K562 (cell line): ENCODE measurements around the gene ORAI3. TPM values are rescaled to one million over a fixed set of nuclear protein-coding genes. Genes with fewer than 3 reads are reported as not detected.

Source experiments
- ATAC-seq: fragments of 200-7000 bp; cut with Tn5 transposase; 3 replicates; pipeline ENCODE4 v1.9.1; 2020; ENCODE audit warnings: moderate library complexity
- BruUV-seq: library from RNA; stranded (reverse); fragments of 400-500 nt; replicated peaks from 2 replicates; lab custom pipeline; 2021; lab: Mats Ljungman, UMichigan
- CTCF ChIA-PET: fragments of 300-600 bp; formaldehyde crosslinking; extraction: SDS; loops from one replicate; lab custom pipeline; 2021; ENCODE audit warnings: low intra/inter-chr PET ratio; lab: Yijun Ruan, JAX
- POLR2A ChIA-PET: fragments of 300-600, 350-650 bp; sonication (Branson Sonifier 250); formaldehyde crosslinking; extraction: SDS; loops from one replicate; lab custom pipeline; 2021; ENCODE audit warnings: antibody characterized with exemption, inconsistent platforms; lab: Yijun Ruan, JAX
- DNase-seq, 4 experiments: peaks; one replicate each; pipeline versions ENCODE4 v3.0.0 to v3.0.0-alpha.2; 2011 to 2018; ENCODE audit warnings: low spot score in 3 of 4, mixed read lengths in 3 of 4; ENCODE audit errors: extremely low read depth in 1 of 4
- FAIRE-seq: peaks from 2 replicates; lab custom pipeline; 2011; peaks lifted over from hg19 to GRCh38; lab: Jason Lieb, UNC
- H2AFZ ChIP-seq: 2 replicates; pipeline ENCODE4 v1.6.0; 2011; ENCODE audit warnings: low read depth, low read length, control low read depth, inconsistent platforms
- H3K27ac ChIP-seq: fragments of 200-600 bp; 3 replicates; pipeline ENCODE4 v1.8.0; 2011; ENCODE audit warnings: low read depth, mild to moderate bottlenecking, control low read depth, inconsistent platforms, low read length, moderate library complexity, mixed read lengths; ENCODE audit errors: extremely low read depth
- H3K27me3 ChIP-seq, 2 experiments: fragments of 300-600 bp in 1 of 2; 2 replicates in 1 of 2; 3 replicates in 1 of 2; pipeline versions ENCODE4 v1.6.0 to v1.8.0; 2011; ENCODE audit warnings: inconsistent platforms in 2 of 2, low read length in 2 of 2, mild to moderate bottlenecking in 1 of 2, mixed read lengths in 1 of 2, moderate library complexity in 1 of 2; ENCODE audit not compliant: control insufficient read depth in 2 of 2, insufficient read depth in 2 of 2
- H3K36me3 ChIP-seq: fragments of 300-600 bp; 3 replicates; pipeline ENCODE4 v1.8.0; 2011; ENCODE audit warnings: mild to moderate bottlenecking, low read length, inconsistent platforms; ENCODE audit not compliant: control insufficient read depth, insufficient read depth
- H3K4me1 ChIP-seq, 2 experiments: fragments of 200-600 bp in 1 of 2; replicated peaks in 1 of 2; 2 replicates in 1 of 2; 3 replicates in 1 of 2; pipeline versions ENCODE4 v1.5.1 to v1.8.0; 2011; ENCODE audit warnings: inconsistent platforms in 2 of 2, low read length in 2 of 2, mild to moderate bottlenecking in 1 of 2, mixed read lengths in 1 of 2, moderate library complexity in 1 of 2; ENCODE audit not compliant: control insufficient read depth in 2 of 2, insufficient read depth in 2 of 2
- H3K4me2 ChIP-seq: 2 replicates; pipeline ENCODE4 v1.6.1; 2011; ENCODE audit warnings: low read length, control low read depth, inconsistent platforms, mixed read lengths; ENCODE audit not compliant: insufficient read depth
- H3K4me3 ChIP-seq: fragments of 200-600 bp; sonication (generic), shearing (Covaris generic); 2 replicates; pipeline ENCODE4 v1.5.1; 2016; ENCODE audit warnings: control low read depth, inconsistent platforms
- H3K79me2 ChIP-seq: fragments of 200-600 bp; 3 replicates; pipeline ENCODE4 v1.8.0; 2011; ENCODE audit warnings: low read length, inconsistent platforms; ENCODE audit not compliant: control insufficient read depth, insufficient read depth
- H3K9ac ChIP-seq, 2 experiments: 2 replicates each; pipeline versions ENCODE4 v1.6.0 to v1.6.1; 2011; ENCODE audit warnings: low read depth in 2 of 2, low read length in 2 of 2, control low read depth in 1 of 2, inconsistent platforms in 1 of 2, mild to moderate bottlenecking in 1 of 2, mixed read lengths in 1 of 2; ENCODE audit not compliant: insufficient read depth in 1 of 2
- H3K9me1 ChIP-seq: one replicate; pipeline ENCODE4 v1.6.0; 2011; ENCODE audit warnings: inconsistent platforms, mild to moderate bottlenecking, low read length, moderate library complexity; ENCODE audit not compliant: control insufficient read depth, insufficient read depth
- H3K9me3 ChIP-seq: replicated peaks from 2 replicates; pipeline ENCODE4 v1.5.1; 2011; ENCODE audit warnings: low read depth, low read length, inconsistent platforms; ENCODE audit not compliant: control insufficient read depth, insufficient read depth
- H4K20me1 ChIP-seq: replicated peaks from 2 replicates; pipeline ENCODE4 v1.6.1; 2011; ENCODE audit warnings: low read length, inconsistent platforms, mixed read lengths; ENCODE audit not compliant: control insufficient read depth, insufficient read depth
- BMI1 ChIP-seq: fragments of 150-350 bp; IDR thresholded peaks from 2 replicates; pipeline ENCODE4 v1.6.1; 2014; ENCODE audit warnings: low read length
- ELF4 ChIP-seq: fragments of 450-650 bp; formaldehyde crosslinking; IDR thresholded peaks from 2 replicates; pipeline ENCODE4 v1.4.0; 2022; ENCODE audit warnings: missing genetic modification characterization
- GABPB1 ChIP-seq: sonication (generic); formaldehyde crosslinking; IDR thresholded peaks from 2 replicates; pipeline ENCODE4 v1.8.0; 2022; ENCODE audit warnings: mild to moderate bottlenecking, missing genetic modification reagents
- IRF2 ChIP-seq: sonication (generic); formaldehyde crosslinking; IDR thresholded peaks from 2 replicates; pipeline ENCODE4 v1.8.1; 2022; ENCODE audit warnings: mild to moderate bottlenecking, missing genetic modification reagents
- MAZ ChIP-seq, 2 experiments: fragments of 450-650 bp in 1 of 2; sonication (generic) in 1 of 2; formaldehyde crosslinking; IDR thresholded peaks in 1 of 2; conservative IDR thresholded peaks in 1 of 2; 2 replicates each; pipeline versions ENCODE4 v1.4.0 to v1.5.0; 2020; ENCODE audit warnings: mild to moderate bottlenecking in 1 of 2, missing genetic modification reagents in 1 of 2
- PCBP1 ChIP-seq: fragments of 200-400 bp; formaldehyde crosslinking; IDR thresholded peaks from 2 replicates; pipeline ENCODE4 v1.6.1; 2018; ENCODE audit warnings: mild to moderate bottlenecking, low read depth, low read length; ENCODE audit not compliant: poor library complexity, severe bottlenecking
- RB1 ChIP-seq: fragments of 450-650 bp; IDR thresholded peaks from 2 replicates; pipeline ENCODE4 v1.6.1; 2017; ENCODE audit warnings: low read depth, mild to moderate bottlenecking
- SAFB ChIP-seq: fragments of 200-400 bp; formaldehyde crosslinking; IDR thresholded peaks from 2 replicates; pipeline ENCODE4 v1.6.1; 2017; ENCODE audit warnings: low read depth, low read length, borderline replicate concordance
- TFAM ChIP-seq: fragments of 250-450 bp; sonication (Bioruptor Pico); conservative IDR thresholded peaks from 2 replicates; pipeline ENCODE4 v1.5.0; 2021; ENCODE audit warnings: mild to moderate bottlenecking, moderate library complexity
- ZBTB7A ChIP-seq: IDR thresholded peaks from 2 replicates; pipeline ENCODE4 v1.6.1; 2011; ENCODE audit warnings: low read depth, mild to moderate bottlenecking, low read length, moderate library complexity, borderline replicate concordance; ENCODE audit not compliant: control insufficient read depth
- ZNF212 ChIP-seq: fragments of 450-650 bp; formaldehyde crosslinking; IDR thresholded peaks from 2 replicates; pipeline ENCODE4 v1.4.0; 2020; ENCODE audit warnings: mild to moderate bottlenecking
- ZNF551 ChIP-seq: fragments of 250-450 bp; sonication (Bioruptor Pico); IDR thresholded peaks from 2 replicates; pipeline ENCODE4 v1.5.0; 2021; ENCODE audit warnings: mild to moderate bottlenecking, moderate library complexity
- ZNF57 ChIP-seq: fragments of 450-650 bp; formaldehyde crosslinking; IDR thresholded peaks from 2 replicates; pipeline ENCODE4 v1.4.0; 2020; ENCODE audit warnings: mild to moderate bottlenecking, moderate library complexity
- ZNF77 ChIP-seq: fragments of 250-450 bp; sonication (Bioruptor Pico); IDR thresholded peaks from 2 replicates; pipeline ENCODE4 v1.5.0; 2020
- WGBS: fragments of 100-300 bp; shearing (Covaris generic); methylation state at CpG from one replicate; pipeline ENCODE4 v1.1.6; 2016; ENCODE audit warnings: low coverage, mixed read lengths; ENCODE audit not compliant: insufficient coverage; ENCODE audit errors: missing lambda C conversion rate; 5-methylcytosine and 5-hydroxymethylcytosine counted together
- in situ Hi-C: fragments of 300-500 bp; cut with MboI; formaldehyde crosslinking; loops from 4 replicates; pipeline ENCODE4 v1.15.0; 2018; ENCODE audit warnings: inconsistent platforms, mixed read lengths
- intact Hi-C: fragments of 100-400 bp; cut with micrococcal nuclease; formaldehyde crosslinking; loops from 2 replicates; pipeline ENCODE4 v1.14.2; 2022
- polyA plus RNA-seq, 8 experiments: library from polyadenylated mRNA; depleted of rRNA in 4 of 8; stranded (reverse) in 5 of 8; unstranded in 3 of 8; fragments of >200 nt; fragmentation: Nextera tagmentation in 2 of 8; fragmentation: Illumina TruSeq in 1 of 8; extraction: Ambion mirVana in 2 of 8; extraction: Trizol in 1 of 8; gene quantifications; 2 replicates each; pipeline versions ENCODE4 v1.2.1 to v1.2.3, GENCODE V29; 2011 to 2014; ENCODE audit warnings: inconsistent platforms in 1 of 8, missing spikeins in 1 of 8
- total RNA-seq, 7 experiments: library from RNA; depleted of rRNA in 6 of 7; stranded (reverse); fragments of >200 nt in 6 of 7; fragmentation: Illumina TruSeq in 2 of 7; extraction: Trizol in 2 of 7; gene quantifications; 2 replicates each; pipeline versions ENCODE4 v1.2.1 to v1.2.3, GENCODE V29; 2011 to 2021; ENCODE audit warnings: low replicate concordance in 1 of 7
- TF ChIP-seq, protein P1 (sequence below): fragments of 200-800 bp; sonication (Bioruptor generic); IDR thresholded peaks from 2 replicates; pipeline ENCODE4 v1.6.1; 2017; ENCODE audit warnings: missing genetic modification characterization, missing compliant biosample characterization
- TF ChIP-seq, protein P2 (sequence below), 2 experiments: IDR thresholded peaks in 1 of 2; conservative IDR thresholded peaks in 1 of 2; 2 replicates each; pipeline ENCODE4 v1.6.1; 2016; ENCODE audit warnings: low read depth in 2 of 2, mild to moderate bottlenecking in 1 of 2, missing compliant biosample characterization in 1 of 2, missing genetic modification characterization in 1 of 2, moderate library complexity in 1 of 2

Gene ORAI3
- total and polyA plus RNA-seq, 9 of the 15 experiments (the other 6 are each of a cell fraction or from before 2014, with no cell fraction given) = 4.9 to 23.3 (median 14.1) TPM

DNA sequence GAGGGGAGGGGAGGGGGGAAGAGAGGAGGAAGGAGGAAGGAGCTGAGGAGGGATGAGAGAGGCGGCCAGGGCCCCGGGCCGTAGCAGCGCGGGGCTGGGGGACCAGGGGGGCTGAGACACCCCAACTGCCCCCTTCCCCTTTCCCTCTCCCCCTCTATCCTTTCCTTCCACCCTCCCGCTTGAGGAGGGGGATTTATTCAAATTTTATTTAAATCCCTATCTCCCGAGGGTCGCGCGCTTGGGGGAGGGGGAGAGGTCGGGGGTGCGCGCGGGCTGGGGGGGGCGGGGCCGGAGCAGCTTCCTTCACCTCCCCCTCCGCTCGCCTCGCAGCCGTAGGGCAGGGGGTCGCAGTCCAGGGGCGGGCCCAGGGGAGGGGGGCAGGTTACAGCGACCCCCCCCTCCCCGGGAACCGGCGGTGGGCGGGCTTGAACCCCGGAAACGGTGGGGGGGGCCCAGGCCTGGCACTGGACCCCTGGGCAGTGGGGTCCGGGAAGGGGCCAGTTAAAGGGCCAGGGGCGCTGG is 25.3 kb upstream of the ORAI3 start, which contains the start of gene FBXL19:
Gene FBXL19 (plus strand): TSS at position 19 of the 522 bp plus-strand sequence. CDS start 2,183 bp downstream, outside the sequence.
- Histone ChIP-seq H3K4me2 (peak within 1 kb of the TSS; percentile 100), H3K27ac (peak within 1 kb of the TSS; percentile 100), H3K9ac (peak within 1 kb of the TSS; percentile 93 to 99), H3K79me2 (peaks cover 17% of the 10 kb centered on the region), H2AFZ (peak within 1 kb of the TSS; percentile 100), H4K20me1 (peaks cover 3% of the 10 kb centered on the region; the same call in 1 of the 2 replicates), H3K9me3 (no peaks in the 10 kb centered on the region), H3K27me3 (no peaks in the 10 kb centered on the region; a peak in 1 of 5 replicates), H3K36me3 (peaks cover 34% of the 10 kb centered on the region; the same call in 2 of the 3 replicates), H3K9me1 (peaks cover 3% of the 10 kb centered on the region), H3K4me1 (peaks cover 3 to 52% of the 10 kb centered on the region in 2 experiments; a peak in 4 of 5 replicates), H3K4me3 (peak within 1 kb of the TSS; percentile 85)
- in situ Hi-C loops (loop anchor here (5.0 kb wide), 1 partner anchor 76 kb away; no protein-coding TSS in a partner anchor), intact Hi-C loops (loop anchor here (2.0 to 5.0 kb wide), 4 partner anchors 46 to 266 kb away; partner anchors contain the start of genes CFAP119, FBRS and RNF40)
- DNase-seq (no peak), FAIRE-seq (no peak), ATAC-seq (no peak)
- no TSS peak for BruUV-seq
- CTCF ChIA-PET = no interaction called here
- POLR2A ChIA-PET = interaction anchor here (1.5 kb wide), 1 partner anchor 256 kb away, joined by 5 read pairs; the partner anchor contains the start of gene FUS
- WGBS = no CpG with 5 or more reads among the region's 31 CpGs
- TF ChIP-seq MAZ (CRISPR knock-in tag; conservative IDR thresholded peaks at IDR 0.05 in 1 of 2, IDR thresholded peaks at IDR 0.05 in 1 of 2) (0 out of 4 replicates have a peak, but pooled peaks of 1 of the 2 experiments have one; percentile 14), GABPB1 (no peak), IRF2 (CRISPR knock-in tag) (no peak), ZNF212 (CRISPR knock-in tag) (no peak), PCBP1 (peak; percentile 95), TFAM (no peak), ZNF77 (CRISPR knock-in tag) (no peak), RB1 (no peak), BMI1 (no peak), ZNF57 (no peak), ELF4 (CRISPR knock-in tag) (no peak), SAFB (no peak), ZBTB7A (peak; percentile 79), ZNF551 (CRISPR knock-in tag) (no peak)
- TF ChIP-seq, protein P1, sequence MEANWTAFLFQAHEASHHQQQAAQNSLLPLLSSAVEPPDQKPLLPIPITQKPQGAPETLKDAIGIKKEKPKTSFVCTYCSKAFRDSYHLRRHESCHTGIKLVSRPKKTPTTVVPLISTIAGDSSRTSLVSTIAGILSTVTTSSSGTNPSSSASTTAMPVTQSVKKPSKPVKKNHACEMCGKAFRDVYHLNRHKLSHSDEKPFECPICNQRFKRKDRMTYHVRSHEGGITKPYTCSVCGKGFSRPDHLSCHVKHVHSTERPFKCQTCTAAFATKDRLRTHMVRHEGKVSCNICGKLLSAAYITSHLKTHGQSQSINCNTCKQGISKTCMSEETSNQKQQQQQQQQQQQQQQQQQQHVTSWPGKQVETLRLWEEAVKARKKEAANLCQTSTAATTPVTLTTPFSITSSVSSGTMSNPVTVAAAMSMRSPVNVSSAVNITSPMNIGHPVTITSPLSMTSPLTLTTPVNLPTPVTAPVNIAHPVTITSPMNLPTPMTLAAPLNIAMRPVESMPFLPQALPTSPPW = peak; percentile 95
- TF ChIP-seq, protein P2, sequence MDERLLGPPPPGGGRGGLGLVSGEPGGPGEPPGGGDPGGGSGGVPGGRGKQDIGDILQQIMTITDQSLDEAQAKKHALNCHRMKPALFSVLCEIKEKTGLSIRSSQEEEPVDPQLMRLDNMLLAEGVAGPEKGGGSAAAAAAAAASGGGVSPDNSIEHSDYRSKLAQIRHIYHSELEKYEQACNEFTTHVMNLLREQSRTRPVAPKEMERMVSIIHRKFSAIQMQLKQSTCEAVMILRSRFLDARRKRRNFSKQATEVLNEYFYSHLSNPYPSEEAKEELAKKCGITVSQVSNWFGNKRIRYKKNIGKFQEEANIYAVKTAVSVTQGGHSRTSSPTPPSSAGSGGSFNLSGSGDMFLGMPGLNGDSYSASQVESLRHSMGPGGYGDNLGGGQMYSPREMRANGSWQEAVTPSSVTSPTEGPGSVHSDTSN (CRISPR knock-in tag; IDR thresholded peaks at IDR 0.05; ENCODE audit: low read depth) = no peak
- TF ChIP-seq, protein P2 (tag; conservative IDR thresholded peaks at IDR 0.05; ENCODE audit: low read depth) = no peak
